GM19099 (cell line): ENCODE data around the gene PSMB8.

Source experiments
- POLR2A ChIP-seq: IDR thresholded peaks from 3 replicates; pipeline ENCODE4 v1.6.1; 2011; ENCODE audit warnings: low read depth; ENCODE audit not compliant: insufficient read length; ENCODE audit errors: extremely low read depth

Gene PSMB8

GRCh38 chr6:32843979-32844838 is at the start of gene PSMB8:
TSS of gene PSMB8 (minus strand) at chr6:32844047. CDS start at chr6:32843996, 51 bp downstream.
- TF ChIP-seq POLR2A = peak; percentile 88

GRCh38 chr6:32890831-32891230 is 47.0 kb upstream of the PSMB8 start:
- no peak for TF ChIP-seq POLR2A

GRCh38 chr6:32889533-32889932 is 45.7 kb upstream of the PSMB8 start:
- TF ChIP-seq POLR2A = no peak

- TF ChIP-seq POLR2A = no peak
These were observed 44.7 kb upstream of the PSMB8 start for GRCh38 chr6:32888576-32888975.

- TF ChIP-seq POLR2A = no peak
These were observed 43.8 kb upstream of the PSMB8 start for GRCh38 chr6:32887616-32888015.

GRCh38 chr6:32886681-32887383 is 43.0 kb upstream of the PSMB8 start:
- TF ChIP-seq POLR2A = no peak

- no peak for TF ChIP-seq POLR2A
These were observed 41.9 kb upstream of the PSMB8 start for GRCh38 chr6:32885698-32886286.

GRCh38 chr6:32883789-32884188 is 39.9 kb upstream of the PSMB8 start:
- TF ChIP-seq POLR2A = no peak

GRCh38 chr6:32882879-32883250 is 39.0 kb upstream of the PSMB8 start:
- no peak for TF ChIP-seq POLR2A

- no peak for TF ChIP-seq POLR2A
These were observed 35.8 kb upstream of the PSMB8 start for GRCh38 chr6:32879691-32880090.

GRCh38 chr6:32876603-32877002 is 32.8 kb upstream of the PSMB8 start:
- no peak for TF ChIP-seq POLR2A

- TF ChIP-seq POLR2A = no peak
These were observed 24.5 kb upstream of the PSMB8 start for GRCh38 chr6:32868257-32868788.

GRCh38 chr6:32867554-32868256 is 23.9 kb upstream of the PSMB8 start:
- no peak for TF ChIP-seq POLR2A

GRCh38 chr6:32867022-32867477 is 23.2 kb upstream of the PSMB8 start:
- peak; percentile 40 for TF ChIP-seq POLR2A
